Cardiac fibroblast (primary cell): ENCODE data around the gene VILL.
A peak's percentile ranks its signal among the peaks of the same experiment; 100 is the strongest.
"Not testable (repeated sequence)": the region's sequence is repeated elsewhere in the genome, so short reads cannot be mapped to it uniquely, and the experiment has no call there.

Experiments used
- DNase-seq, 2 donors: peaks; one replicate each; pipeline versions ENCODE4 v3.0.0 to v3.0.0-alpha.2; 2010; ENCODE audit warnings: low read depth in 2 of 2
- H3K4me3 ChIP-seq, 2 donors: replicated peaks in 1 of 2; 1 replicate in 1 of 2; 2 replicates in 1 of 2; pipeline ENCODE4 v1.5.1; 2011; ENCODE audit warnings: low read depth in 2 of 2, low read length in 2 of 2, mild to moderate bottlenecking in 2 of 2, moderate library complexity in 1 of 2
- TF ChIP-seq, protein P1 (sequence below): IDR thresholded peaks from one replicate; pipeline ENCODE4 v1.5.1; 2011; ENCODE audit warnings: low read depth, mild to moderate bottlenecking, low read length, inconsistent platforms

VILL gene

DNA sequence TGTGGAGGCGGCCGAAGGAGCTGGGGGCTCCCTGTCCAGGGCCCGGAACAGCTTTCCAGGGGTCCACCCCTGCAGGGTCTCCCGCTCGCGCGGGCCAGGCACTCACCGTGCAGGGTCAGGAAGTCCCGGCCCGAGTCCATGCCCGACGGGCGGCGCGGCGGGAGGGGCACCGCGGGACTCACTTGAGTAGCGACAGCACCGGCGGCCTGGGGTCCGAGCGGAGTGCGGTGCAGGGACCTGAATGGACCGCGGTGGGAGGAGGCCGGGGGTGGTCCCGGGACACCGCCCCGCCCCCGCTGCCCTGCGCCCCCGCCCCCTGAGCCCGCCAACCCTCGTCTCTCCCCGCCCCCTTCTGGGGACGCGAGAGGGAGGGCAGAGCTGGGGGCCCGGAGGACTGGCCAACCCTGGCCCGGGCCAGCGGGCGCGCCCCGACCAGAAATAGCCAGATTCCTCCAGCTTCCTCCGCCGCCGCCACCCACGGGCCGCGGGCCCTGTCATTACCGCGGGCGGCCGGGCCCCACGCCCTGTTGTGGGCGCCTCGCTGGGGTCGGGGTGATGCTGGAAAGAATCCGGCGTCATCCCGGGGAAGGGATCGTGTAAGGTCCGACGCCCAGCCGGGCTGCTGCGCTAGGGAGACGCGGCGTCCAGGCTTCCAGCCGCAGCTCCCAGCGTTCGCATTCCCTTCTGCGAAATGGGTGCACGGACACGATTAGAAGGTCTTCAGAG, 39.0 kb downstream of the VILL start, which contains the start of gene PLCD1:
Gene PLCD1 (minus strand): TSS at position 243 of the 726 bp plus-strand sequence. CDS start 103 bp downstream, at position 140.
- peak within 1 kb of the TSS; percentile 62 to 68 for H3K4me3 ChIP-seq
- TF ChIP-seq, protein P1, sequence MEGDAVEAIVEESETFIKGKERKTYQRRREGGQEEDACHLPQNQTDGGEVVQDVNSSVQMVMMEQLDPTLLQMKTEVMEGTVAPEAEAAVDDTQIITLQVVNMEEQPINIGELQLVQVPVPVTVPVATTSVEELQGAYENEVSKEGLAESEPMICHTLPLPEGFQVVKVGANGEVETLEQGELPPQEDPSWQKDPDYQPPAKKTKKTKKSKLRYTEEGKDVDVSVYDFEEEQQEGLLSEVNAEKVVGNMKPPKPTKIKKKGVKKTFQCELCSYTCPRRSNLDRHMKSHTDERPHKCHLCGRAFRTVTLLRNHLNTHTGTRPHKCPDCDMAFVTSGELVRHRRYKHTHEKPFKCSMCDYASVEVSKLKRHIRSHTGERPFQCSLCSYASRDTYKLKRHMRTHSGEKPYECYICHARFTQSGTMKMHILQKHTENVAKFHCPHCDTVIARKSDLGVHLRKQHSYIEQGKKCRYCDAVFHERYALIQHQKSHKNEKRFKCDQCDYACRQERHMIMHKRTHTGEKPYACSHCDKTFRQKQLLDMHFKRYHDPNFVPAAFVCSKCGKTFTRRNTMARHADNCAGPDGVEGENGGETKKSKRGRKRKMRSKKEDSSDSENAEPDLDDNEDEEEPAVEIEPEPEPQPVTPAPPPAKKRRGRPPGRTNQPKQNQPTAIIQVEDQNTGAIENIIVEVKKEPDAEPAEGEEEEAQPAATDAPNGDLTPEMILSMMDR, result no peak
- peak; percentile 56 to 86 for DNase-seq

DNA sequence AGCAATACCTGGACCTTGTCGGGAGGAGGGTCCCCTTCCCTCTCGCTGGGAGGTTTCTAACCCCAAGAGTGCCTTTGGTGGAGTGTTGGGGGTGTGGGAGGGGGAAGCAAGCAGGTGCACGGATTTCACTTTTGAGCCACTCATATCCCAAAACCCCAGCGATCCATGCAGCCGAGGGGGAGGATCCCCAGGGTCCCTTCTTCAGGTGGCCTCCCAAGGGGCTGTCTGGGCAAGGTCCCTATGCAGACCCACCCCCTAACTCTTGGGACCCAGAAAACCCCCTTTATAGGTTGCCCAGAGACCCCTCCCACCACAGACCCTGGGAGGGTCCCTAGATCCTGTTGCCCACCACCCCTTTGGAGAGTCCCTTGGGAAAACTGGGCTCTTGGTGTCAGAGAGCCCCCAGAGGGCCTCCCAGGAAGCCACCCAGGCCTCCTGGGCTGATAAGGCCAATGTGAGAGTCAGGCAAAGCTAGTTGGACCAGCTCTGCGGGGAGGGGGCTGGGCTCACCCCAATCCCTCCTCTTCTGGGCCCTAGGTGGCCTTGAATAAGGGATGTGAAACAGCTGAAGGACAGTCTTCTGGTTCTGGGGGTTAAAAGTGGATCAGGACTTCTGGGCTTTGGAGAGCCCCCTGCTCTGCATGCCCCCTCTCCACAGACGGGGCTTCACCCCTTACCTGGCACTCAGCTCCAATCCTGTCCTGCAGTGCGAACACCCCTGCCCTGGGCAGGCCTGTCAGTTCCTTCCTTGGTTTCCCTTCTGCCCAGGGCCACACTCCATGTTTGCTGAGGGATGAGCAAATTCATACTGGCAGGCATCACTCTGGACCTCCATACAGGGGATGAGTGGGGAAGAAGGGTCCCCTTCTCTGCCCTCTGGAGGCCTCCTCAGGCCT, 39.8 kb downstream of the VILL start:
- peak overlapping the region; percentile 62 to 68 for H3K4me3 ChIP-seq
- no peak for DNase-seq
- TF ChIP-seq, protein P1, result no peak

DNA sequence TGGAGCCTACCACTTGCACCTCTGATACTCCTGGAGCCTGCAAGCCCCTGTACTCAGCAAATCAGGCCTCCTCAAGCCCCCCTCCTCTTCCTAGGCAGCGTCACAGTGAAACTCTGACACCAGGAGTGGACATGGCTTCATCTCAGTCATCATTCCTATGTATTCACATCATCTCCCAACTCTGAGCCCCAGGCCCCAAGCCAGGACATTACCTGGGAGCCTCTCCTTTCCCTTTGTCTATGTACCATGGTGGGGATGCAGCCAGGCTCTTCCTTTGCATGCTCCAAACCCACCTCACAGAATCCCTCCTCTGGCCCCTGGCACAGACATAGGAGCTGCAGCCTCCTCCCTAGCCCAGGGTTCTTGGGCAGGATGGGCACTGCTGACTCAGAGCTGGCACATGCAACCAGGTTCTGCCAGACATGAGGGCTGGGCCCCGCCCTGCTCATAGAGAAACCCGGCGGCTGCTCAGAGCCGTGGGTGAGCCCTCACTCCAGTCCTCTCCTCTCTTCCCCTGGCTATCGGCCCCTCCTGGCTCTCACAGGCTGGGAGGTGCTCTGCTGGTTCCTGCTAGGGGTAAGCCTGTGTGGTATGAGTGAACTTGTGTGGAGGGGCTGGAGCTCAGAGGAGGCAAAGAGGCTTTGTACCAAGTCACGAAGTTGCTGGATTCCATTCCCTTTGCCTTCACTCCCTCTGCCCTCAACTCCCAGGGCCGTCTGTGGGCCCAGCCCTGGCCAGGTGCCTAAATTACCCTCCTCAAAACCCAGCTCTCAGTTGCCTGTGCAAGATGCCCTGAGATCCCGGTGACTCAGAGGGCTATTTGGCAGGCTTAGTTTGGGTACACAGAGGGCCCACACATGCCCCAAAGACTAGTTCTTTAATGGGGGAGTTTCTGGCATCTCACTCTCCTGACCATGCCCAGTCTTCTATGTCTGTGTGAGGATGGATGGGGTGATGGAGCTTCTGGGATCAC, 40.7 kb downstream of the VILL start:
- DNase-seq, result peak; percentile 28 to 54
- TF ChIP-seq, protein P1, result no peak
- H3K4me3 ChIP-seq, result no peak overlapping the region

DNA sequence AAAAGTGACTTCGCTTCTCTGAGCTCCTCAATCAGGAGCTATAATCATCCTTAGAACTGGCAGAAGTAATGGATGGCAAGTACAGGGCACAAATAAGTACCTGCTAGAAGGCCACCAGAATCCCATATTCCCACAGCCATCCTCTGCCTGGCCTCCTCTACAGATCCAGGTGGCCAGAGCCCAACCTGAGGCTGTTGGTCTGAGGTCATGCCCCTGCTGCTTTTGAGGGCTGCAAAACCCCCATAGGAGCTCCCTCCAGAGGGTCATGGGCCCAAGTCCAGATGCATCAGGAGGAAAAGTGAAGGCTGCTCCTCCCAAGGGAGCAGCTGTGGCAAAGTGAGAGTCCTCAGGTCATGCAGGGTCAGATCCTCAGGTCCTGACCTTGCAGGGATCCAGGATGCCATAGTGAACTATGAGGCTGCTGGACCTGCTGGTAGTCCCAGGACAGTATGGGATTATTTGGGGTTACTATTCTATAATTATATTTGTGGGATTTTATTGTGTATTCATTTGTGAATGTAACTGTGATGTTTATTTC, 41.8 kb downstream of the VILL start:
- no peak overlapping the region for H3K4me3 ChIP-seq
- no peak for DNase-seq
- TF ChIP-seq, protein P1, result no peak

DNA sequence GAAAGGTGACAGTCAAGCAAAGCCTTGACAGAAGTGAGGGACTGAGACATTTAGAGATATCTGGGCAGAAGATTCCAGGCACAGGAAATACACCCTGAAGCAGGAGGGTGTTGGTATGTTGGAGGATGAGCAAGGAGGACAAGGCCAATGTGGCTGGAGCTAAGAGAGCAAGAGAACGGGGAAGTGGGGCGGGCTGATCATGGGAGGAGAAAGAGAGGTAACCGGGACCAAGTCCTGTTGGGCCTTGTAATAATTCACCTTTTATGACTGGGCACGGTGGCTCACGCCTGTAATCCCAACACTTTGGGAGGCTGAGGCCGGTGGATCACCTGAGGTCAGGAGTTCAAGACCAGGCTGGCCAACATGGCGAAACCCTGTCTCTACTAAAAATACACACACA, 43.0 kb downstream of the VILL start:
- not testable (repeated sequence) for H3K4me3 ChIP-seq, DNase-seq

DNA sequence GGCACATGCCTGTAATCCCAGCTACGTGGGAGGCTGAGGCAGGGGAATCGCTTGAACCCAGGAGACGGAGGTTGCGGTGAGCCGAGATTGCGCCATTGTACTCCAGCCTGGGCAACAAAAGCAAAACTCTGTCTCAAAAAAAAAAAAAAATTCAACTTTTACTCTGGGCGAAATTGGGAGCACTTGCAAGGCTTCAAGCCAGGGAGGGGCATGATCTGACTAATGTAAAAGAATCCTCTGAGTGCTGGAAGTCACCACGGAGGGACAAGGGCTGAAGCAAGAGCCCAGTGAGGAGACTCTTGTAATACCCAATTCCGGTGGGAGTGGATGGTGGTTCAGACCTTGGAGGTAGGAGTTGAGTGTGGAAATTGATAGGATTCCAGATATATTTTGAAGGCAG, 43.7 kb downstream of the VILL start:
- DNase-seq, H3K4me3 ChIP-seq: not testable (repeated sequence)

DNA sequence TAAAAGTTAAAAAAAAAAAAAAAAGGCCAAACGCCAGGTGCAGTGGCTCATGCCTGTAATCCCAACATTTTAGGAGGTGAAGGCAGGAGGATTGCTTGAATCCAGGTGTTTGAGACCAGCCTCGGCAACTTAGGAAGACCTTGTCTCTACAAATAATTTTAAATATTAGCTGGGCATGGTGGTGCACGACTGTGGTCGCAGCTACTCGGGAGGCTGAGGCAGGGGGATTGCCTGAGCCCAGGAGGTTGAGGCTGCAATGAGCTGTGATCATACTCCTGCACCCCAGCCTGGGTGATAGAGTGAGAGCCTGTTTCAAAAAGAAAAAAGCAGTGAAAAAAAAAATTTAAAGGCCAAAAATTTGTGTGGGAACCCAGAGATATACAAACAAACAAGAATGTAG, 45.7 kb downstream of the VILL start:
- H3K4me3 ChIP-seq, result no peak overlapping the region
- TF ChIP-seq, protein P1, result no peak
- no peak for DNase-seq
